Putamen (tissue), 1 donor: Measurements from ENCODE around the gene NTM.

ENCODE experiments used
- DNase-seq: peaks from one replicate; pipeline ENCODE4 v3.0.0-alpha.2; 2016; ENCODE audit warnings: low spot score

The NTM gene

GRCh38 chr11:131824771-131825170, 454.4 kb downstream of the NTM start:
- no peak for DNase-seq

- no peak for DNase-seq
These were observed 457.0 kb downstream of the NTM start for GRCh38 chr11:131827430-131827829.

GRCh38 chr11:131829725-131830124, 459.3 kb downstream of the NTM start:
- DNase-seq, result no peak

GRCh38 chr11:131832079-131832478, 461.7 kb downstream of the NTM start:
- DNase-seq, result no peak

- no peak for DNase-seq
These were observed 463.0 kb downstream of the NTM start for GRCh38 chr11:131833366-131833765.

- no peak for DNase-seq
These were observed 467.1 kb downstream of the NTM start for GRCh38 chr11:131837562-131837961.

- DNase-seq, result no peak
These were observed 467.6 kb downstream of the NTM start for GRCh38 chr11:131838016-131838415.

GRCh38 chr11:131839326-131839725, 468.9 kb downstream of the NTM start:
- DNase-seq, result no peak

- DNase-seq, result no peak
These were observed 470.1 kb downstream of the NTM start for GRCh38 chr11:131840545-131840944.

- no peak for DNase-seq
These were observed 470.6 kb downstream of the NTM start for GRCh38 chr11:131841028-131841427.

- DNase-seq, result no peak
These were observed 471.7 kb downstream of the NTM start for GRCh38 chr11:131841925-131842635.

- DNase-seq, result no peak
These were observed 474.8 kb downstream of the NTM start for GRCh38 chr11:131845255-131845654.

GRCh38 chr11:131849485-131849884, 479.1 kb downstream of the NTM start:
- no peak for DNase-seq

GRCh38 chr11:131850507-131850906, 480.1 kb downstream of the NTM start:
- no peak for DNase-seq

GRCh38 chr11:131851964-131852755, 481.7 kb downstream of the NTM start:
- DNase-seq, result no peak

- no peak for DNase-seq
These were observed 482.3 kb downstream of the NTM start for GRCh38 chr11:131852757-131853156.

- DNase-seq, result no peak
These were observed 484.0 kb downstream of the NTM start for GRCh38 chr11:131854391-131854790.

GRCh38 chr11:131855320-131855719, 484.9 kb downstream of the NTM start:
- DNase-seq, result no peak

GRCh38 chr11:131857246-131857645, 486.8 kb downstream of the NTM start:
- no peak for DNase-seq

- no peak for DNase-seq
These were observed 488.1 kb downstream of the NTM start for GRCh38 chr11:131858505-131858904.

- DNase-seq, result no peak
These were observed 489.3 kb downstream of the NTM start for GRCh38 chr11:131859538-131860210.

GRCh38 chr11:131864228-131864627, 493.8 kb downstream of the NTM start:
- no peak for DNase-seq

GRCh38 chr11:131865860-131866259, 495.4 kb downstream of the NTM start:
- DNase-seq, result no peak
